Endothelial cell of coronary artery (primary cell): Measurements from ENCODE around the gene BCL11B. TPM values are rescaled to one million over a fixed set of nuclear protein-coding genes. Genes with fewer than 3 reads are reported as not detected.

Experiments
- total RNA-seq: library from RNA; depleted of rRNA; stranded (reverse); fragments of >200 nt; gene quantifications from 2 replicates; pipeline ENCODE4 v1.2.3, GENCODE V29; 2014

BCL11B gene
- 0.09 and 0.18 TPM in 2 replicates for total RNA-seq

DNA sequence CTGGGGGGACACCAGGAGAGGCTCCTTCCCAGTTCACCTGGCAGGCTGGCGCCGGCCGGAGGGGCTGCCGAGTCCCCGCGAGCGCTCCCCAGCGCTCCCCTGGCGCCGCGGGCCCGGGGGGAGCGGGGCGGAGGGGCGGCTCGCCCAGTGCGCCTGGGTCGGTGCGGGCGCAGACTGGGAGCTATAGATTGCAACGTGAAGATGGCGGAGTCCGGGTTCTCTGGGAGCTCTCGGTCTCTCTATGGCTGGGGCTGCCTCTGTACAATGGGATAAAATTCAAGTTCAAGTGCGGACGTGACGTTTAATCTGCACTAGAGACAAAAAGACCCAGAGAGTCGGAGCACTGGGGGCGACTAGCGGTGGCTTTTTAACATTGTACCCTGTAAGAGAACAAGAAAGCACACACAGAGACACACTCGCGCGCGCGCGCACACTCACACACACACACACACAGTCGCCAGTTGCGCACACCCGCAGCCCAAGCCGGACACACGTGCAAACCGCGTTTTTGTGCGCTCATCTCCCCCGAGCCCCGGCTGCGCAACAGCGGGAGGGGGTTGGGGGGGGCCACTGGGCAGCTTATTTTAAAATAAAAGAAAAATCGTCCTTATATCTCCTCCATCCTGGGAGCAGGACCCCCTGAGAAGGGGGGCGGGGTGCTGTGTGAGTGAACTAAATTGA lies at the start of gene BCL11B:
BCL11B (minus strand) TSS at position 247 of the 681 bp plus-strand sequence. CDS start 979 bp downstream, outside the sequence.

Other genes with a start within 250 kb of the BCL11B start
- 42.6 and 53.8 TPM in 2 replicates for gene SETD3, start 208.7 kb upstream of the BCL11B start, total RNA-seq
- 25.8 and 38.6 TPM in 2 replicates for gene CCNK, start 209.2 kb upstream of the BCL11B start, total RNA-seq